PFSK-1 (cell line): ENCODE data around the gene MS4A15.

Experiments
- POLR2AphosphoS5 ChIP-seq: IDR thresholded peaks from 2 replicates; pipeline ENCODE4 v1.6.1; 2012; ENCODE audit warnings: low read depth, mild to moderate bottlenecking, control low read depth, low read length, moderate library complexity
- SIN3A ChIP-seq: IDR thresholded peaks from 2 replicates; pipeline ENCODE4 v1.6.1; 2012; ENCODE audit warnings: mild to moderate bottlenecking, low read length, moderate library complexity, borderline replicate concordance; ENCODE audit not compliant: insufficient read depth
- TAF1 ChIP-seq: IDR thresholded peaks from 2 replicates; pipeline ENCODE4 v1.6.1; 2012; ENCODE audit warnings: low read length, control low read depth, borderline replicate concordance; ENCODE audit not compliant: insufficient read depth
- TF ChIP-seq, protein P1 (sequence below), 2 experiments: IDR thresholded peaks; 2 replicates each; pipeline versions ENCODE4 v1.6.1 to v1.8.0; 2011 to 2012; ENCODE audit warnings: low read depth in 2 of 2, low read length in 2 of 2, control low read depth in 1 of 2, inconsistent platforms in 1 of 2, mild to moderate bottlenecking in 1 of 2, moderate library complexity in 1 of 2; ENCODE audit not compliant: insufficient read depth in 1 of 2

DNA sequence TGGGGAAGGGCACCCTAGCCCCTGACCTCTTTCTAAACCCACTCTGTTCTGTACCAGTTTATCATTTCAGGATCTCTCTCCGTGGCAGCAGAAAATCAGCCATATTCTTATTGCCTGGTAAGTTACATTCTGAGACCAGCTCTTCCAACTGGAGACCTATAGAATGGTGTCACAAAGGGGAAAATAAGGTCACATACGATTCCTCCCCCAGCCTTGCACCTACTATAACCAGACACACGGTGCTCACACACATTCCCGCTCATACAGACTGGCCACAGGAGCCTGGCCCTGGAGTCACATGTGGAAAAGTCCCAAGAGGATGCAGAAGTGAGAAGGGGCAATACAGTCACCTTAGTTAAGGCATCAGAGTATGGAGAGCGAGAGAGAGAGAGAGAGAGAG, 49.7 kb upstream of the MS4A15 start:
- TF ChIP-seq TAF1 (no peak), POLR2AphosphoS5 (no peak), SIN3A (no peak)
- TF ChIP-seq, protein P1, sequence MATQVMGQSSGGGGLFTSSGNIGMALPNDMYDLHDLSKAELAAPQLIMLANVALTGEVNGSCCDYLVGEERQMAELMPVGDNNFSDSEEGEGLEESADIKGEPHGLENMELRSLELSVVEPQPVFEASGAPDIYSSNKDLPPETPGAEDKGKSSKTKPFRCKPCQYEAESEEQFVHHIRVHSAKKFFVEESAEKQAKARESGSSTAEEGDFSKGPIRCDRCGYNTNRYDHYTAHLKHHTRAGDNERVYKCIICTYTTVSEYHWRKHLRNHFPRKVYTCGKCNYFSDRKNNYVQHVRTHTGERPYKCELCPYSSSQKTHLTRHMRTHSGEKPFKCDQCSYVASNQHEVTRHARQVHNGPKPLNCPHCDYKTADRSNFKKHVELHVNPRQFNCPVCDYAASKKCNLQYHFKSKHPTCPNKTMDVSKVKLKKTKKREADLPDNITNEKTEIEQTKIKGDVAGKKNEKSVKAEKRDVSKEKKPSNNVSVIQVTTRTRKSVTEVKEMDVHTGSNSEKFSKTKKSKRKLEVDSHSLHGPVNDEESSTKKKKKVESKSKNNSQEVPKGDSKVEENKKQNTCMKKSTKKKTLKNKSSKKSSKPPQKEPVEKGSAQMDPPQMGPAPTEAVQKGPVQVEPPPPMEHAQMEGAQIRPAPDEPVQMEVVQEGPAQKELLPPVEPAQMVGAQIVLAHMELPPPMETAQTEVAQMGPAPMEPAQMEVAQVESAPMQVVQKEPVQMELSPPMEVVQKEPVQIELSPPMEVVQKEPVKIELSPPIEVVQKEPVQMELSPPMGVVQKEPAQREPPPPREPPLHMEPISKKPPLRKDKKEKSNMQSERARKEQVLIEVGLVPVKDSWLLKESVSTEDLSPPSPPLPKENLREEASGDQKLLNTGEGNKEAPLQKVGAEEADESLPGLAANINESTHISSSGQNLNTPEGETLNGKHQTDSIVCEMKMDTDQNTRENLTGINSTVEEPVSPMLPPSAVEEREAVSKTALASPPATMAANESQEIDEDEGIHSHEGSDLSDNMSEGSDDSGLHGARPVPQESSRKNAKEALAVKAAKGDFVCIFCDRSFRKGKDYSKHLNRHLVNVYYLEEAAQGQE (IDR thresholded peaks at IDR 0.05; ENCODE audit: insufficient read depth in 1 of 2, low read depth in 2 of 2, low read length in 2 of 2): no peak
